Activated T-cell treated with anti-CD3 and anti-CD28 coated beads for 48 hours (primary cell): Measurements from ENCODE around the gene DISP2.

Experiments
- DNase-seq: peaks from one replicate; pipeline ENCODE4 v3.0.0-alpha.2; 2020; ENCODE audit warnings: low read depth

The DISP2 gene

GRCh38 chr15:40344217-40344616, 13.8 kb upstream of the DISP2 start:
- DNase-seq = no peak

GRCh38 chr15:40344631-40345120, 13.3 kb upstream of the DISP2 start:
- peak; percentile 60 for DNase-seq

GRCh38 chr15:40345225-40345866, 12.7 kb upstream of the DISP2 start:
- DNase-seq = no peak

- DNase-seq = no peak
These were observed 12.0 kb upstream of the DISP2 start for GRCh38 chr15:40345867-40346578.

GRCh38 chr15:40346579-40347558, 11.2 kb upstream of the DISP2 start:
- DNase-seq = no peak

GRCh38 chr15:40347559-40348473, 10.2 kb upstream of the DISP2 start:
- DNase-seq = no peak

GRCh38 chr15:40348474-40348870, 9.5 kb upstream of the DISP2 start:
- no peak for DNase-seq

GRCh38 chr15:40349163-40349562, 8.9 kb upstream of the DISP2 start:
- no peak for DNase-seq

GRCh38 chr15:40352281-40352901, 5.6 kb upstream of the DISP2 start:
- DNase-seq = no peak

- DNase-seq = no peak
These were observed 4.3 kb upstream of the DISP2 start for GRCh38 chr15:40353697-40354096.

- no peak for DNase-seq
These were observed 3.4 kb upstream of the DISP2 start for GRCh38 chr15:40354408-40355171.

- no peak for DNase-seq
These were observed 1.9 kb upstream of the DISP2 start for GRCh38 chr15:40355976-40356585.

- no peak for DNase-seq
These were observed 773 bp upstream of the DISP2 start for GRCh38 chr15:40357246-40357645.

GRCh38 chr15:40358471-40359353, 693 bp downstream of the DISP2 start:
- no peak for DNase-seq

- DNase-seq = no peak
These were observed 2.0 kb downstream of the DISP2 start for GRCh38 chr15:40360015-40360414.

GRCh38 chr15:40361640-40362039, 3.6 kb downstream of the DISP2 start:
- no peak for DNase-seq

- no peak for DNase-seq
These were observed 5.6 kb downstream of the DISP2 start for GRCh38 chr15:40363611-40364010.

GRCh38 chr15:40364251-40364650, 6.2 kb downstream of the DISP2 start:
- DNase-seq = no peak

GRCh38 chr15:40365016-40365415, 7.0 kb downstream of the DISP2 start:
- no peak for DNase-seq
